ENCODE results near the gene MYO18A. TPM values are rescaled to one million over a fixed set of nuclear protein-coding genes. Genes with fewer than 3 reads are reported as not detected.

MYO18A gene
- total and polyA plus RNA-seq, 10 of the 15 experiments (the other 5 are each of a cell fraction or from before 2014, with no cell fraction given) = 2.9 to 66.0 (median 24.5) TPM

DNA sequence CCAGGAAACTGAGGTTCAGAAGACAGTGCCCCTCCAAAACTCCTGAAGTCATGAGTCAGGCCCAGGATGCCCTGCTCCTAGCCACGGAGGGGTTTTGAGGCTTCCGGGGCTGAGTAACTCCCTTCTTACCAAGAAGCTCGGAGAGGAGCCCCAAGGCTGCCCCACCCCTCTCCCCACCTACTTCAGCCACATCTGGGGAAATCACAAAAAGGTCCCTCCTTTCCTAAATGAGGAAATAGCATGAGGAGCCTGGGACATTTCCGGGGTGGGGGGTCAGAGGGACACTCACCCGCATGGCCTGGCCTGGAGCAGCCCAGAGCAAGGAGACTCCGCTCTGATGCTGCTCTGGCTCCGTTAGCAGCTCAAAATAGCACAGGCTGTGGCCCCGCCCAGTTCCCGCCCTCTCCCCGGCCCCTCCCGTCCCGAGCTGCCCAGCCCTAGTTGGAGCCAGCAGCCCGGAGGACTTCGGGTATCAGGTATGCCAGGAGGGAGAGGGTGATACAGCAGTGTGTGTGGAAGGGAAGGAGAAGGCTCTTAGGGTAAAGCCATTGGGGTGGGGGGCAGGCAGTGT, 40.1 kb downstream of the MYO18A start:
- in situ Hi-C loops (cut with MboI) = no loop called here
- H3K4me2 ChIP-seq (ENCODE audit: control insufficient read depth, insufficient read depth) = peak overlapping the region; percentile 98
- peak overlapping the region; percentile 66 for H2AFZ ChIP-seq (ENCODE audit: control insufficient read depth, low read depth, low read length)
- DNase-seq (ENCODE audit: low read depth, low spot score) = no peak
- peaks cover 0 to 10% of the 10 kb centered on the region in 2 experiments; a peak in 2 of 4 replicates for H3K36me3 ChIP-seq (ENCODE audit: control insufficient read depth in 2 of 2, insufficient read depth in 2 of 2, low read length in 1 of 2)
- intact Hi-C loops (cut with micrococcal nuclease; ENCODE audit: unreplicated experiment) = loop anchor here (10.0 kb wide), 1 partner anchor 225 kb away; no protein-coding TSS in a partner anchor
- FAIRE-seq = no peak
- no peaks in the 10 kb centered on the region for H3K27me3 ChIP-seq (replicated peaks in 1 of 2; ENCODE audit: control insufficient read depth in 2 of 2, insufficient read depth in 2 of 2, low read length in 1 of 2)
- H3K9me3 ChIP-seq (replicated peaks; ENCODE audit: control insufficient read depth, insufficient read depth, low read length) = no peaks in the 10 kb centered on the region
- SMC1A ChIA-PET (ENCODE audit: uncharacterized antibody, unreplicated experiment) = interaction anchor here (0.6 to 4.8 kb wide), 11 partner anchors 8 to 230 kb away, joined by 3 to 42 read pairs (median 4); partner anchors contain the start of genes MYO18A and PHF12
- no TSS peak for BruUV-seq (replicated peaks)
- ATAC-seq = peak; percentile 82
- no peaks in the 10 kb centered on the region for H4K20me1 ChIP-seq (ENCODE audit: control insufficient read depth, insufficient read depth)
- H3K4me3 ChIP-seq = peak overlapping the region; percentile 81
- CTCF ChIA-PET = interaction anchor here (0.6 to 14.6 kb wide), 13 partner anchors 8 to 667 kb away, joined by 3 to 371 read pairs (median 6); partner anchors contain the start of gene MYO18A
- POLR2A ChIA-PET = interaction anchor here (0.7 to 2.3 kb wide), 11 partner anchors 9 to 414 kb away, joined by 3 to 16 read pairs (median 5); partner anchors contain the start of genes FLOT2, MYO18A, NUFIP2 and PHF12
- 0% methylated on average over 14 of the region's 14 CpGs for WGBS (ENCODE audit: insufficient coverage, insufficient replicate concordance, low lambda C conversion rate, missing lambda C conversion rate)
- H3K4me1 ChIP-seq (ENCODE audit: control insufficient read depth, insufficient read depth, low read length) = peaks cover 31% of the 10 kb centered on the region
- peaks cover 31% of the 10 kb centered on the region for H3K79me2 ChIP-seq (ENCODE audit: control insufficient read depth, insufficient read depth, low read length)
- RAD21 ChIA-PET (ENCODE audit: unreplicated experiment) = interaction anchor here (1.0 to 6.1 kb wide), 8 partner anchors 9 to 412 kb away, joined by 4 to 54 read pairs (median 6); partner anchors contain the start of genes MYO18A, NEK8 and NUFIP2
- peak overlapping the region; percentile 63 for H3K9ac ChIP-seq (ENCODE audit: control insufficient read depth, insufficient read depth, low read length)
- peak overlapping the region; percentile 76 for H3K27ac ChIP-seq (ENCODE audit: control insufficient read depth, insufficient read depth)
- TF ChIP-seq ZBTB40 (IDR thresholded peaks at IDR 0.05; ENCODE audit: borderline replicate concordance) = no peak
- TF ChIP-seq EED (IDR thresholded peaks at IDR 0.05; ENCODE audit: low read depth) = no peak
- 0 out of 2 replicates have a peak, but pooled peaks have one; percentile 46 for TF ChIP-seq MEF2A (IDR thresholded peaks at IDR 0.05; ENCODE audit: insufficient read depth, low read depth, low read length)
- TF ChIP-seq, protein P1, sequence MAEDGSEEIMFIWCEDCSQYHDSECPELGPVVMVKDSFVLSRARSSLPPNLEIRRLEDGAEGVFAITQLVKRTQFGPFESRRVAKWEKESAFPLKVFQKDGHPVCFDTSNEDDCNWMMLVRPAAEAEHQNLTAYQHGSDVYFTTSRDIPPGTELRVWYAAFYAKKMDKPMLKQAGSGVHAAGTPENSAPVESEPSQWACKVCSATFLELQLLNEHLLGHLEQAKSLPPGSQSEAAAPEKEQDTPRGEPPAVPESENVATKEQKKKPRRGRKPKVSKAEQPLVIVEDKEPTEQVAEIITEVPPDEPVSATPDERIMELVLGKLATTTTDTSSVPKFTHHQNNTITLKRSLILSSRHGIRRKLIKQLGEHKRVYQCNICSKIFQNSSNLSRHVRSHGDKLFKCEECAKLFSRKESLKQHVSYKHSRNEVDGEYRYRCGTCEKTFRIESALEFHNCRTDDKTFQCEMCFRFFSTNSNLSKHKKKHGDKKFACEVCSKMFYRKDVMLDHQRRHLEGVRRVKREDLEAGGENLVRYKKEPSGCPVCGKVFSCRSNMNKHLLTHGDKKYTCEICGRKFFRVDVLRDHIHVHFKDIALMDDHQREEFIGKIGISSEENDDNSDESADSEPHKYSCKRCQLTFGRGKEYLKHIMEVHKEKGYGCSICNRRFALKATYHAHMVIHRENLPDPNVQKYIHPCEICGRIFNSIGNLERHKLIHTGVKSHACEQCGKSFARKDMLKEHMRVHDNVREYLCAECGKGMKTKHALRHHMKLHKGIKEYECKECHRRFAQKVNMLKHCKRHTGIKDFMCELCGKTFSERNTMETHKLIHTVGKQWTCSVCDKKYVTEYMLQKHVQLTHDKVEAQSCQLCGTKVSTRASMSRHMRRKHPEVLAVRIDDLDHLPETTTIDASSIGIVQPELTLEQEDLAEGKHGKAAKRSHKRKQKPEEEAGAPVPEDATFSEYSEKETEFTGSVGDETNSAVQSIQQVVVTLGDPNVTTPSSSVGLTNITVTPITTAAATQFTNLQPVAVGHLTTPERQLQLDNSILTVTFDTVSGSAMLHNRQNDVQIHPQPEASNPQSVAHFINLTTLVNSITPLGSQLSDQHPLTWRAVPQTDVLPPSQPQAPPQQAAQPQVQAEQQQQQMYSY (CRISPR knock-in tag; IDR thresholded peaks at IDR 0.05) = no peak
- no peak for TF ChIP-seq NFIC (IDR thresholded peaks at IDR 0.05; ENCODE audit: low read depth, low read length)
- peak; percentile 81 for TF ChIP-seq POLR2A (IDR thresholded peaks at IDR 0.05; ENCODE audit: low read depth, low read length)
- TF ChIP-seq, protein P2, sequence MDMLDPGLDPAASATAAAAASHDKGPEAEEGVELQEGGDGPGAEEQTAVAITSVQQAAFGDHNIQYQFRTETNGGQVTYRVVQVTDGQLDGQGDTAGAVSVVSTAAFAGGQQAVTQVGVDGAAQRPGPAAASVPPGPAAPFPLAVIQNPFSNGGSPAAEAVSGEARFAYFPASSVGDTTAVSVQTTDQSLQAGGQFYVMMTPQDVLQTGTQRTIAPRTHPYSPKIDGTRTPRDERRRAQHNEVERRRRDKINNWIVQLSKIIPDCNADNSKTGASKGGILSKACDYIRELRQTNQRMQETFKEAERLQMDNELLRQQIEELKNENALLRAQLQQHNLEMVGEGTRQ (IDR thresholded peaks at IDR 0.05; ENCODE audit: borderline replicate concordance, low read depth, low read length) = no peak
- no peak for TF ChIP-seq SP1 (IDR thresholded peaks at IDR 0.05; ENCODE audit: low read depth, low read length)
- no peak for TF ChIP-seq ZNF207 (IDR thresholded peaks at IDR 0.05; ENCODE audit: borderline replicate concordance)
- TF ChIP-seq, protein P3, sequence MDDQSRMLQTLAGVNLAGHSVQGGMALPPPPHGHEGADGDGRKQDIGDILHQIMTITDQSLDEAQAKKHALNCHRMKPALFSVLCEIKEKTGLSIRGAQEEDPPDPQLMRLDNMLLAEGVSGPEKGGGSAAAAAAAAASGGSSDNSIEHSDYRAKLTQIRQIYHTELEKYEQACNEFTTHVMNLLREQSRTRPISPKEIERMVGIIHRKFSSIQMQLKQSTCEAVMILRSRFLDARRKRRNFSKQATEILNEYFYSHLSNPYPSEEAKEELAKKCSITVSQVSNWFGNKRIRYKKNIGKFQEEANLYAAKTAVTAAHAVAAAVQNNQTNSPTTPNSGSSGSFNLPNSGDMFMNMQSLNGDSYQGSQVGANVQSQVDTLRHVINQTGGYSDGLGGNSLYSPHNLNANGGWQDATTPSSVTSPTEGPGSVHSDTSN (IDR thresholded peaks at IDR 0.05; ENCODE audit: insufficient replicate concordance, low read depth, low read length) = no peak
- TF ChIP-seq HDGF (IDR thresholded peaks at IDR 0.05) = no peak
- 0 out of 2 replicates have a peak, but pooled peaks have one; percentile 11 for TF ChIP-seq YY1 (IDR thresholded peaks at IDR 0.05; ENCODE audit: low read depth, low read length)
- no peak for TF ChIP-seq ASH2L (IDR thresholded peaks at IDR 0.05; ENCODE audit: borderline replicate concordance, low read depth)

Data from GM12878 (cell line).